ENCODE results near the gene LMAN2.

LMAN2 gene

DNA sequence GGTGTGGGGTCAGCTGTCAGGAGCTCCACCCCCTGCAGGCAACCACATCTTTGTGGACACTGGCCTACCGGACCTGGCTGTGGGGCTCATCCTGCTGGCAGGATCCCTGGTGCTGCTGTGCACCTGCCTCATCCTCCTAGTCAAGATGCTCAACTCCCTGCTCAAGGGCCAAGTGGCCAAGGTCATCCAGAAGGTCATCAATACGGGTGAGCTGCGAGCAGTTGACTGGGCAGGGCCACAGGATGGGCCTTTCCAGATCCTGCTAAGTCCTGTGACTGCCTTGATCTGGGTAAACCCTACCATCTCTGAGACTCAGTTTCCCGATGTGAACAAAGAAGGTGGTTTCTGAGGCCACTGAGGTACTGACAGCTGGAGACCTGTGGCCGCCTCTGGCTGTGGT is 42.5 kb upstream of the LMAN2 start:
- DNase-seq (ENCODE audit: low read depth, low spot score), result no peak
- ChIA-PET POLR2A (no interaction called here), CTCF (interaction anchor here (0.9 to 35.1 kb wide), 4 partner anchors 2 to 107 kb away, joined by 3 to 853 read pairs (median 632); partner anchors contain the start of genes F12, PFN3, PRR7 and SLC34A1)
- no peak overlapping the region for H3K4me3 ChIP-seq (ENCODE audit: low read depth, low read length)
- TF ChIP-seq, protein P1, sequence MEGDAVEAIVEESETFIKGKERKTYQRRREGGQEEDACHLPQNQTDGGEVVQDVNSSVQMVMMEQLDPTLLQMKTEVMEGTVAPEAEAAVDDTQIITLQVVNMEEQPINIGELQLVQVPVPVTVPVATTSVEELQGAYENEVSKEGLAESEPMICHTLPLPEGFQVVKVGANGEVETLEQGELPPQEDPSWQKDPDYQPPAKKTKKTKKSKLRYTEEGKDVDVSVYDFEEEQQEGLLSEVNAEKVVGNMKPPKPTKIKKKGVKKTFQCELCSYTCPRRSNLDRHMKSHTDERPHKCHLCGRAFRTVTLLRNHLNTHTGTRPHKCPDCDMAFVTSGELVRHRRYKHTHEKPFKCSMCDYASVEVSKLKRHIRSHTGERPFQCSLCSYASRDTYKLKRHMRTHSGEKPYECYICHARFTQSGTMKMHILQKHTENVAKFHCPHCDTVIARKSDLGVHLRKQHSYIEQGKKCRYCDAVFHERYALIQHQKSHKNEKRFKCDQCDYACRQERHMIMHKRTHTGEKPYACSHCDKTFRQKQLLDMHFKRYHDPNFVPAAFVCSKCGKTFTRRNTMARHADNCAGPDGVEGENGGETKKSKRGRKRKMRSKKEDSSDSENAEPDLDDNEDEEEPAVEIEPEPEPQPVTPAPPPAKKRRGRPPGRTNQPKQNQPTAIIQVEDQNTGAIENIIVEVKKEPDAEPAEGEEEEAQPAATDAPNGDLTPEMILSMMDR (IDR thresholded peaks at IDR 0.05; ENCODE audit: insufficient read depth, low read length, missing control alignments), result no peak

DNA sequence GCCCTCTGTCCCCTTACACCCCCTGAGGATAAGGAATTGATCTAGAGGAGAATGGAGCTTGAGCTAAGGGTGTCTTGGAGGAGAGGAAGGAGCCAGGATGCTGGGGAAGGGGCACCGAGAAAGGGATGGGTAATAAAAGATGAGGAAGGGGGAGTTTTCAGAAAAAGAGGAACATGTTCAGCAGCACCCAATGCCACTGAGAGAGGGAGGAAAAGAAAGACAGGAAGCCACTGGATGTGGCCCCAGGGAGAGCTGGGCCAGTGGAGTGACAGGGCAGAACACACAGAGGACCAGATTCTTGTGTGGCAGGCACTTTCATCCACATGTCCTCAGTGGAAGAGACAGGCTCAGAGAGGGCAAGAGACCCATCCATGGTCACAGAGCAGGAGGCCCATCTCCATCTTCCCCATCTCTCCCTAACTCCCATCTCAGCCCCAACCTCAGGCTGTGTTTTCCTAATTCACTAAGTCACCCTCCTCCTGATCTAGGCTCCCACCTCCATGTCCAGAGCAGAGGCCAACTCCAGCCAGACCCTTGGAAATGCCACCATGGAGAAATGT is 41.8 kb upstream of the LMAN2 start:
- no peak overlapping the region for H3K4me3 ChIP-seq (ENCODE audit: low read depth, low read length)
- no peak for DNase-seq (ENCODE audit: low read depth, low spot score)
- ChIA-PET POLR2A (no interaction called here), CTCF (interaction anchor here (1.0 to 35.1 kb wide), 6 partner anchors 3 to 280 kb away, joined by 3 to 853 read pairs (median 230); partner anchors contain the start of genes F12, GRK6, PFN3 and PRR7)
- TF ChIP-seq, protein P1 (IDR thresholded peaks at IDR 0.05; ENCODE audit: insufficient read depth, low read length, missing control alignments), result no peak

DNA sequence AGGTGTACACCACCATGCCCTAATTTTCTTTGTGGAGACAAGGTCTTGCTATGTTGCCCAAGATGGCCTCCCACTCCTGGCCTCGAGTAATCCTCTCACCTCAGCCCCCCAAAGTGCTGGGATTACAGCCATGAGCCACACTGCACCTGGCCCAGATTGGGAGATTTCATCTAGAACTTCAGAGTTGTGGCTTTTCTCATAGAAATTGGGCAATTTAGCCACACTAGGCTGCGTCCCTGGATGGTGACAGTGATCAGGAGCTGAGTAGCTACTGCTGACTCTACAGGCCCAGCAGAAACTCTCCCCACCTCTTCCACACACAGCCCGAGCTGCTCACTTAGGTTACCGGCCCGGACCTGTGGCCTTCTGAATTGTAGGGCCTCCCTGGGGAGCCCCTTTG is 41.3 kb upstream of the LMAN2 start:
- TF ChIP-seq, protein P1 (IDR thresholded peaks at IDR 0.05; ENCODE audit: insufficient read depth, low read length, missing control alignments), result no peak
- CTCF ChIA-PET, result interaction anchor here (0.7 to 35.1 kb wide), 7 partner anchors 3 to 279 kb away, joined by 3 to 853 read pairs (median 47); partner anchors contain the start of genes F12, GRK6, PFN3 and PRR7
- POLR2A ChIA-PET, result no interaction called here
- no peak for DNase-seq (ENCODE audit: low read depth, low spot score)
- H3K4me3 ChIP-seq (ENCODE audit: low read depth, low read length), result no peak overlapping the region

GRCh38 chr5:177390363-177391300 is 39.2 kb upstream of the LMAN2 start:
- TF ChIP-seq, protein P1 (IDR thresholded peaks at IDR 0.05; ENCODE audit: insufficient read depth, low read length, missing control alignments), result peak; percentile 89
- H3K4me3 ChIP-seq (ENCODE audit: low read depth, low read length), result no peak overlapping the region
- DNase-seq (ENCODE audit: low read depth, low spot score), result no peak
- ChIA-PET POLR2A (interaction anchor here (1.3 to 2.4 kb wide), 7 partner anchors 11 to 87 kb away, joined by 3 to 13 read pairs (median 4); no protein-coding TSS in a partner anchor), CTCF (interaction anchor here (0.7 to 35.1 kb wide), 37 partner anchors 5 to 416 kb away, joined by 3 to 853 read pairs (median 5); partner anchors contain the start of genes DOK3, F12, GRK6 and LMAN2)

DNA sequence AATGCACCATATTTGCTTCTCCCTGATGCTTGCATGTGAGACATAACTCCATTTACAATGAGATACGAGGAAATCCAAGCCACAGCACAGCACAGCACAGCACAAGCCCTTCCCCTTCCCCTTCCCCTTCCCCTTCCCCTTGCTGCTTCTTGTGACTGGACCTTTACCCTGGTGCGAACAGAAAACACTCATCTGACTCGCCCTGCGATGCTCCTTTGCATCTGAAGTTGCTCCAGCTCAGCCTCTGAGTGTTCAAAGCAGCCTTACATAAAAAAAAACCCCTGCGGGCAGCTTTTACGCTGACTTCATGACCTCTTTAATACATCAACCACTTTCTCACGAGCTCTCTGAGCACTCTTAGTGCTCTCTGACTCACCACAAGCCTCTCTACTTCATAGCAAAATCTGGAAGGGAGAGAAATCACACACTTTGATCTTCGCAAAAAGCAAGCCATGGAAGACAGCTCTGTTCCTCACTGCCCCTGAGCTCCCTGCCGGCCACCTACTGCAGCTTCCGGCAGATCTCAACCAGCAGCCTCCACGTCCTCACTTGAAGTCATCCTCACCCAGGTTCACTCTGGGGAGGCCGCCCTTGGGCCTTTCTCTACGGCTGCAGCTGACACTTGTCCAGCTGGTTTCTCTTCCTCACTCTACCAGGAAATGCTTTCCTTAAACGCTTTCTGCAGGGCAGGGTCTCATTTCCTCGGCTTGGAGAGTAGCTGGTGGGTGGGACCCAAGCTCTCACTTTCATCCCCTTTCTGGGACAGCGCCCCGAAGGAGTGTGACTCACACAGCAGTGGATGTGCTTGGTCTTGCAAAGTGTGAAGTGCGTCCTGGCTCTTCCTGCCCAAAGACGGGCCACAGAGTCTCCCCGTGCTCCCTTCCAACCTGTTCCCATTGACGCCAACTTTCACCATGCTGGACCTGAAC is 38.0 kb upstream of the LMAN2 start:
- CTCF ChIA-PET, result interaction anchor here (1.0 to 35.1 kb wide), 23 partner anchors 6 to 415 kb away, joined by 3 to 853 read pairs (median 13); partner anchors contain the start of genes DOK3, F12, GRK6 and LMAN2
- TF ChIP-seq, protein P1 (IDR thresholded peaks at IDR 0.05; ENCODE audit: insufficient read depth, low read length, missing control alignments), result no peak
- POLR2A ChIA-PET, result interaction anchor here (0.6 to 2.4 kb wide), 13 partner anchors 10 to 221 kb away, joined by 3 to 13 read pairs (median 4); partner anchors contain the start of genes LMAN2 and PDLIM7
- H3K4me3 ChIP-seq (ENCODE audit: low read depth, low read length), result 0 out of 2 replicates have a peak overlapping the region, but pooled peaks have one; percentile 2
- peak; percentile 76 for DNase-seq (ENCODE audit: low read depth, low spot score)

All from AG04449 (cell line).